Measurements from ENCODE around the gene INSR.
A peak's percentile ranks its signal among the peaks of the same experiment; 100 is the strongest.

INSR gene

GRCh38 chr19:7072541-7072940 is 221.7 kb downstream of the INSR start:
- WGBS (ENCODE audit: extremely low coverage, insufficient coverage, insufficient read length) = 100% methylated on average over 1 of the region's 6 CpGs
- Histone ChIP-seq H2AK5ac (ENCODE audit: low read length) (no peak overlapping the region), H3K4ac (ENCODE audit: low read depth, low read length) (no peak overlapping the region), H3K4me1 (ENCODE audit: control insufficient read depth in 1 of 2, insufficient read depth in 2 of 2, low read length in 2 of 2) (peaks cover 5 to 8% of the 10 kb centered on the region in 2 experiments), H2BK12ac (ENCODE audit: low read length) (no peak overlapping the region), H3K4me3 (ENCODE audit: low read depth, low read length) (no peak overlapping the region), H3K27me3 (ENCODE audit: insufficient read depth, low read length) (no peaks in the 10 kb centered on the region), H3K14ac (ENCODE audit: low read length) (no peak overlapping the region), H3K18ac (ENCODE audit: low read length) (no peak overlapping the region), H3K79me1 (ENCODE audit: low read length) (peaks cover 10% of the 10 kb centered on the region), H3K9me3 (ENCODE audit: insufficient read depth, low read depth, low read length) (peaks cover 11% of the 10 kb centered on the region), H3K36me3 (ENCODE audit: control insufficient read depth in 1 of 2, insufficient read depth in 2 of 2, low read length in 2 of 2) (peaks cover 36 to 44% of the 10 kb centered on the region in 2 experiments), H4K8ac (ENCODE audit: low read depth, low read length) (no peak overlapping the region), H3K79me2 (ENCODE audit: control insufficient read depth, insufficient read depth, low read length, poor library complexity) (peaks cover 4% of the 10 kb centered on the region), H3K27ac (ENCODE audit: low read depth, low read length) (no peak overlapping the region), H3K23ac (ENCODE audit: low read length) (no peak overlapping the region), H2BK5ac (ENCODE audit: low read depth, low read length, poor library complexity) (no peak overlapping the region), H4K12ac (ENCODE audit: low read depth, low read length) (no peak overlapping the region), H3K4me2 (ENCODE audit: low read length) (no peak overlapping the region), H2AFZ (ENCODE audit: insufficient read depth, low read length, poor library complexity) (no peak overlapping the region), H4K91ac (ENCODE audit: low read depth, low read length) (no peak overlapping the region), H2BK120ac (ENCODE audit: insufficient read depth, low read length, poor library complexity) (no peak overlapping the region), H3K9ac (ENCODE audit: low read length) (no peak overlapping the region)
- DNase-seq = no peak

GRCh38 chr19:7069904-7070226 is 224.3 kb downstream of the INSR start:
- Histone ChIP-seq H2AK5ac (ENCODE audit: low read length) (no peak overlapping the region), H3K27me3 (ENCODE audit: insufficient read depth, low read length) (no peaks in the 10 kb centered on the region), H3K4me3 (ENCODE audit: low read depth, low read length) (peak overlapping the region; percentile 93), H3K36me3 (ENCODE audit: control insufficient read depth in 1 of 2, insufficient read depth in 2 of 2, low read length in 2 of 2) (peaks cover 15 to 18% of the 10 kb centered on the region in 2 experiments), H2AFZ (ENCODE audit: insufficient read depth, low read length, poor library complexity) (peak overlapping the region; percentile 96), H4K91ac (ENCODE audit: low read depth, low read length) (peak overlapping the region; percentile 77), H4K8ac (ENCODE audit: low read depth, low read length) (peak overlapping the region; percentile 99), H3K27ac (ENCODE audit: low read depth, low read length) (peak overlapping the region; percentile 81), H3K18ac (ENCODE audit: low read length) (peak overlapping the region; percentile 63), H3K9ac (ENCODE audit: low read length) (peak overlapping the region; percentile 93), H3K79me2 (ENCODE audit: control insufficient read depth, insufficient read depth, low read length, poor library complexity) (peaks cover 4% of the 10 kb centered on the region), H2BK5ac (ENCODE audit: low read depth, low read length, poor library complexity) (no peak overlapping the region), H3K23ac (ENCODE audit: low read length) (no peak overlapping the region), H2BK120ac (ENCODE audit: insufficient read depth, low read length, poor library complexity) (peak overlapping the region; percentile 89), H4K12ac (ENCODE audit: low read depth, low read length) (peak overlapping the region; percentile 95), H3K4me2 (ENCODE audit: low read length) (peak overlapping the region; percentile 99), H3K4ac (ENCODE audit: low read depth, low read length) (peak overlapping the region; percentile 26), H3K79me1 (ENCODE audit: low read length) (peaks cover 10% of the 10 kb centered on the region), H3K9me3 (ENCODE audit: insufficient read depth, low read depth, low read length) (peaks cover 7% of the 10 kb centered on the region), H3K14ac (ENCODE audit: low read length) (peak overlapping the region; percentile 88), H3K4me1 (ENCODE audit: control insufficient read depth in 1 of 2, insufficient read depth in 2 of 2, low read length in 2 of 2) (peaks cover 5 to 8% of the 10 kb centered on the region in 2 experiments), H2BK12ac (ENCODE audit: low read length) (no peak overlapping the region)
- WGBS (ENCODE audit: extremely low coverage, insufficient coverage, insufficient read length) = no CpG with 5 or more reads among the region's 12 CpGs
- no peak for DNase-seq

GRCh38 chr19:7069042-7069903 is 224.9 kb downstream of the INSR start, which contains the start of gene ZNF557:
ZNF557 (plus strand) TSS chr19:7069703; CDS start chr19:7075075, 5,372 bp downstream.
- H3K79me1 ChIP-seq (ENCODE audit: low read length) = peaks cover 6% of the 10 kb centered on the region
- no peak within 1 kb of the TSS for H2BK12ac ChIP-seq (ENCODE audit: low read length)
- no CpG with 5 or more reads among the region's 56 CpGs for WGBS (ENCODE audit: extremely low coverage, insufficient coverage, insufficient read length)
- peaks cover 2% of the 10 kb centered on the region for H3K9me3 ChIP-seq (ENCODE audit: insufficient read depth, low read depth, low read length)
- peak within 1 kb of the TSS; percentile 93 for H3K9ac ChIP-seq (ENCODE audit: low read length)
- H2AK5ac ChIP-seq (ENCODE audit: low read length) = no peak within 1 kb of the TSS
- peak within 1 kb of the TSS; percentile 88 for H2BK5ac ChIP-seq (ENCODE audit: low read depth, low read length, poor library complexity)
- H3K4me2 ChIP-seq (ENCODE audit: low read length) = peak within 1 kb of the TSS; percentile 99
- peak within 1 kb of the TSS; percentile 96 for H2AFZ ChIP-seq (ENCODE audit: insufficient read depth, low read length, poor library complexity)
- peak within 1 kb of the TSS; percentile 89 for H3K18ac ChIP-seq (ENCODE audit: low read length)
- peak within 1 kb of the TSS; percentile 89 for H2BK120ac ChIP-seq (ENCODE audit: insufficient read depth, low read length, poor library complexity)
- peaks cover 3% of the 10 kb centered on the region in 2 experiments for H3K4me1 ChIP-seq (ENCODE audit: control insufficient read depth in 1 of 2, insufficient read depth in 2 of 2, low read length in 2 of 2)
- H4K8ac ChIP-seq (ENCODE audit: low read depth, low read length) = peak within 1 kb of the TSS; percentile 99
- H3K23ac ChIP-seq (ENCODE audit: low read length) = no peak within 1 kb of the TSS
- peak within 1 kb of the TSS; percentile 81 for H3K27ac ChIP-seq (ENCODE audit: low read depth, low read length)
- H3K27me3 ChIP-seq (ENCODE audit: insufficient read depth, low read length) = no peaks in the 10 kb centered on the region
- peaks cover 10 to 14% of the 10 kb centered on the region in 2 experiments for H3K36me3 ChIP-seq (ENCODE audit: control insufficient read depth in 1 of 2, insufficient read depth in 2 of 2, low read length in 2 of 2)
- peak; percentile 98 to 99 for DNase-seq
- peak within 1 kb of the TSS; percentile 88 for H3K14ac ChIP-seq (ENCODE audit: low read length)
- H3K79me2 ChIP-seq (ENCODE audit: control insufficient read depth, insufficient read depth, low read length, poor library complexity) = peaks cover 4% of the 10 kb centered on the region
- H4K12ac ChIP-seq (ENCODE audit: low read depth, low read length) = peak within 1 kb of the TSS; percentile 95
- H4K91ac ChIP-seq (ENCODE audit: low read depth, low read length) = peak within 1 kb of the TSS; percentile 77
- H3K4me3 ChIP-seq (ENCODE audit: low read depth, low read length) = peak within 1 kb of the TSS; percentile 93
- peak within 1 kb of the TSS; percentile 65 for H3K4ac ChIP-seq (ENCODE audit: low read depth, low read length)

- Histone ChIP-seq H3K9me3 (ENCODE audit: insufficient read depth, low read depth, low read length) (peaks cover 4% of the 10 kb centered on the region), H2BK5ac (ENCODE audit: low read depth, low read length, poor library complexity) (no peak overlapping the region), H3K4me3 (ENCODE audit: low read depth, low read length) (no peak overlapping the region), H3K79me2 (ENCODE audit: control insufficient read depth, insufficient read depth, low read length, poor library complexity) (peaks cover 4% of the 10 kb centered on the region), H4K8ac (ENCODE audit: low read depth, low read length) (peak overlapping the region; percentile 85), H4K12ac (ENCODE audit: low read depth, low read length) (no peak overlapping the region), H3K14ac (ENCODE audit: low read length) (no peak overlapping the region), H2AFZ (ENCODE audit: insufficient read depth, low read length, poor library complexity) (no peak overlapping the region), H3K79me1 (ENCODE audit: low read length) (peaks cover 6% of the 10 kb centered on the region), H3K4ac (ENCODE audit: low read depth, low read length) (no peak overlapping the region), H3K36me3 (ENCODE audit: control insufficient read depth in 1 of 2, insufficient read depth in 2 of 2, low read length in 2 of 2) (peaks cover 10 to 13% of the 10 kb centered on the region in 2 experiments), H3K9ac (ENCODE audit: low read length) (no peak overlapping the region), H3K27me3 (ENCODE audit: insufficient read depth, low read length) (no peaks in the 10 kb centered on the region), H3K27ac (ENCODE audit: low read depth, low read length) (no peak overlapping the region), H3K4me1 (ENCODE audit: control insufficient read depth in 1 of 2, insufficient read depth in 2 of 2, low read length in 2 of 2) (peaks cover 2 to 3% of the 10 kb centered on the region in 2 experiments), H3K18ac (ENCODE audit: low read length) (no peak overlapping the region), H2AK5ac (ENCODE audit: low read length) (no peak overlapping the region), H3K4me2 (ENCODE audit: low read length) (peak overlapping the region; percentile 54), H3K23ac (ENCODE audit: low read length) (no peak overlapping the region), H4K91ac (ENCODE audit: low read depth, low read length) (no peak overlapping the region), H2BK120ac (ENCODE audit: insufficient read depth, low read length, poor library complexity) (no peak overlapping the region), H2BK12ac (ENCODE audit: low read length) (no peak overlapping the region)
- no peak for DNase-seq
- WGBS (ENCODE audit: extremely low coverage, insufficient coverage, insufficient read length) = no CpG with 5 or more reads among the region's 6 CpGs
Observed at GRCh38 chr19:7068599-7068998, 225.6 kb downstream of the INSR start.

Measured in trophoblast cell (in vitro differentiated cells and primary cell).